ENCODE data around the gene SNRK. TPM values are rescaled to one million over a fixed set of nuclear protein-coding genes. Genes with fewer than 3 reads are reported as not detected.

Gene SNRK
- total RNA-seq, 1 experiment from 2014 or later, result 11.8 TPM

GRCh38 chr3:43298292-43298691 is 12.0 kb downstream of the SNRK start:
- Mint-ChIP-seq H3K36me3 (peaks cover 4% of the 10 kb centered on the region; the same call in 1 of the 2 replicates), H3K27me3 (ENCODE audit: low read depth) (no peaks in the 10 kb centered on the region), H3K4me1 (peaks cover 6% of the 10 kb centered on the region; the same call in 1 of the 2 replicates), H3K4me3 (no peak overlapping the region), H3K27ac (no peak overlapping the region), H3K9me3 (no peaks in the 10 kb centered on the region)
- ChIA-PET POLR2A (no interaction called here), CTCF (interaction anchor here (1.9 kb wide), 1 partner anchor 80 kb away, joined by 5 read pairs; no protein-coding TSS in a partner anchor)
- TF ChIP-seq ERG (CRISPR knock-in tag; IDR thresholded peaks at IDR 0.05), result no peak
- no peak for TF ChIP-seq NFATC4 (CRISPR knock-in tag; IDR thresholded peaks at IDR 0.05)
- TF ChIP-seq TCF7 (CRISPR knock-in tag; IDR thresholded peaks at IDR 0.05; ENCODE audit: low read depth), result no peak
- no peak for TF ChIP-seq CTCF (IDR thresholded peaks at IDR 0.05)
- no peak for TF ChIP-seq ELF4 (CRISPR knock-in tag; IDR thresholded peaks at IDR 0.05; ENCODE audit: low read depth)
- no peak for TF ChIP-seq ZNF423 (CRISPR knock-in tag; IDR thresholded peaks at IDR 0.05)
- TF ChIP-seq, protein P1, sequence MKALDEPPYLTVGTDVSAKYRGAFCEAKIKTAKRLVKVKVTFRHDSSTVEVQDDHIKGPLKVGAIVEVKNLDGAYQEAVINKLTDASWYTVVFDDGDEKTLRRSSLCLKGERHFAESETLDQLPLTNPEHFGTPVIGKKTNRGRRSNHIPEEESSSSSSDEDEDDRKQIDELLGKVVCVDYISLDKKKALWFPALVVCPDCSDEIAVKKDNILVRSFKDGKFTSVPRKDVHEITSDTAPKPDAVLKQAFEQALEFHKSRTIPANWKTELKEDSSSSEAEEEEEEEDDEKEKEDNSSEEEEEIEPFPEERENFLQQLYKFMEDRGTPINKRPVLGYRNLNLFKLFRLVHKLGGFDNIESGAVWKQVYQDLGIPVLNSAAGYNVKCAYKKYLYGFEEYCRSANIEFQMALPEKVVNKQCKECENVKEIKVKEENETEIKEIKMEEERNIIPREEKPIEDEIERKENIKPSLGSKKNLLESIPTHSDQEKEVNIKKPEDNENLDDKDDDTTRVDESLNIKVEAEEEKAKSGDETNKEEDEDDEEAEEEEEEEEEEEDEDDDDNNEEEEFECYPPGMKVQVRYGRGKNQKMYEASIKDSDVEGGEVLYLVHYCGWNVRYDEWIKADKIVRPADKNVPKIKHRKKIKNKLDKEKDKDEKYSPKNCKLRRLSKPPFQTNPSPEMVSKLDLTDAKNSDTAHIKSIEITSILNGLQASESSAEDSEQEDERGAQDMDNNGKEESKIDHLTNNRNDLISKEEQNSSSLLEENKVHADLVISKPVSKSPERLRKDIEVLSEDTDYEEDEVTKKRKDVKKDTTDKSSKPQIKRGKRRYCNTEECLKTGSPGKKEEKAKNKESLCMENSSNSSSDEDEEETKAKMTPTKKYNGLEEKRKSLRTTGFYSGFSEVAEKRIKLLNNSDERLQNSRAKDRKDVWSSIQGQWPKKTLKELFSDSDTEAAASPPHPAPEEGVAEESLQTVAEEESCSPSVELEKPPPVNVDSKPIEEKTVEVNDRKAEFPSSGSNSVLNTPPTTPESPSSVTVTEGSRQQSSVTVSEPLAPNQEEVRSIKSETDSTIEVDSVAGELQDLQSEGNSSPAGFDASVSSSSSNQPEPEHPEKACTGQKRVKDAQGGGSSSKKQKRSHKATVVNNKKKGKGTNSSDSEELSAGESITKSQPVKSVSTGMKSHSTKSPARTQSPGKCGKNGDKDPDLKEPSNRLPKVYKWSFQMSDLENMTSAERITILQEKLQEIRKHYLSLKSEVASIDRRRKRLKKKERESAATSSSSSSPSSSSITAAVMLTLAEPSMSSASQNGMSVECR (CRISPR knock-in tag; IDR thresholded peaks at IDR 0.05; ENCODE audit: borderline replicate concordance), result no peak
- ATAC-seq (no peak), DNase-seq (ENCODE audit: low spot score) (no peak)

- no peak overlapping the region for H3K4me3 Mint-ChIP-seq
- H3K36me3 Mint-ChIP-seq, result peaks cover 8% of the 10 kb centered on the region; the same call in 1 of the 2 replicates
- ChIA-PET CTCF (interaction anchor here (1.9 kb wide), 1 partner anchor 79 kb away, joined by 5 read pairs; no protein-coding TSS in a partner anchor), POLR2A (no interaction called here)
- H3K9me3 Mint-ChIP-seq, result no peaks in the 10 kb centered on the region
- ATAC-seq (no peak), DNase-seq (ENCODE audit: low spot score) (no peak)
- H3K27me3 Mint-ChIP-seq (ENCODE audit: low read depth), result no peaks in the 10 kb centered on the region
- H3K4me1 Mint-ChIP-seq, result peaks cover 6% of the 10 kb centered on the region; the same call in 1 of the 2 replicates
- H3K27ac Mint-ChIP-seq, result no peak overlapping the region
- no peak for TF ChIP-seq ZBTB21 (CRISPR knock-in tag; IDR thresholded peaks at IDR 0.05; ENCODE audit: borderline replicate concordance)
- TF ChIP-seq EMX1 (CRISPR knock-in tag; IDR thresholded peaks at IDR 0.05), result no peak
- TF ChIP-seq ZSCAN18 (CRISPR knock-in tag; IDR thresholded peaks at IDR 0.05), result no peak
- no peak for TF ChIP-seq ZNF263 (CRISPR knock-in tag; IDR thresholded peaks at IDR 0.05; ENCODE audit: low read depth)
- TF ChIP-seq, protein P2, sequence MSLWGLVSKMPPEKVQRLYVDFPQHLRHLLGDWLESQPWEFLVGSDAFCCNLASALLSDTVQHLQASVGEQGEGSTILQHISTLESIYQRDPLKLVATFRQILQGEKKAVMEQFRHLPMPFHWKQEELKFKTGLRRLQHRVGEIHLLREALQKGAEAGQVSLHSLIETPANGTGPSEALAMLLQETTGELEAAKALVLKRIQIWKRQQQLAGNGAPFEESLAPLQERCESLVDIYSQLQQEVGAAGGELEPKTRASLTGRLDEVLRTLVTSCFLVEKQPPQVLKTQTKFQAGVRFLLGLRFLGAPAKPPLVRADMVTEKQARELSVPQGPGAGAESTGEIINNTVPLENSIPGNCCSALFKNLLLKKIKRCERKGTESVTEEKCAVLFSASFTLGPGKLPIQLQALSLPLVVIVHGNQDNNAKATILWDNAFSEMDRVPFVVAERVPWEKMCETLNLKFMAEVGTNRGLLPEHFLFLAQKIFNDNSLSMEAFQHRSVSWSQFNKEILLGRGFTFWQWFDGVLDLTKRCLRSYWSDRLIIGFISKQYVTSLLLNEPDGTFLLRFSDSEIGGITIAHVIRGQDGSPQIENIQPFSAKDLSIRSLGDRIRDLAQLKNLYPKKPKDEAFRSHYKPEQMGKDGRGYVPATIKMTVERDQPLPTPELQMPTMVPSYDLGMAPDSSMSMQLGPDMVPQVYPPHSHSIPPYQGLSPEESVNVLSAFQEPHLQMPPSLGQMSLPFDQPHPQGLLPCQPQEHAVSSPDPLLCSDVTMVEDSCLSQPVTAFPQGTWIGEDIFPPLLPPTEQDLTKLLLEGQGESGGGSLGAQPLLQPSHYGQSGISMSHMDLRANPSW (CRISPR knock-in tag; conservative IDR thresholded peaks at IDR 0.05; ENCODE audit: low read depth), result no peak
- TF ChIP-seq NFATC4 (CRISPR knock-in tag; IDR thresholded peaks at IDR 0.05), result no peak
- no peak for TF ChIP-seq AR (CRISPR knock-in tag; IDR thresholded peaks at IDR 0.05)
- TF ChIP-seq CREB1 (CRISPR knock-in tag; IDR thresholded peaks at IDR 0.05), result no peak
- no peak for TF ChIP-seq ZNF671 (CRISPR knock-in tag; IDR thresholded peaks at IDR 0.05)
- TF ChIP-seq, protein P3, sequence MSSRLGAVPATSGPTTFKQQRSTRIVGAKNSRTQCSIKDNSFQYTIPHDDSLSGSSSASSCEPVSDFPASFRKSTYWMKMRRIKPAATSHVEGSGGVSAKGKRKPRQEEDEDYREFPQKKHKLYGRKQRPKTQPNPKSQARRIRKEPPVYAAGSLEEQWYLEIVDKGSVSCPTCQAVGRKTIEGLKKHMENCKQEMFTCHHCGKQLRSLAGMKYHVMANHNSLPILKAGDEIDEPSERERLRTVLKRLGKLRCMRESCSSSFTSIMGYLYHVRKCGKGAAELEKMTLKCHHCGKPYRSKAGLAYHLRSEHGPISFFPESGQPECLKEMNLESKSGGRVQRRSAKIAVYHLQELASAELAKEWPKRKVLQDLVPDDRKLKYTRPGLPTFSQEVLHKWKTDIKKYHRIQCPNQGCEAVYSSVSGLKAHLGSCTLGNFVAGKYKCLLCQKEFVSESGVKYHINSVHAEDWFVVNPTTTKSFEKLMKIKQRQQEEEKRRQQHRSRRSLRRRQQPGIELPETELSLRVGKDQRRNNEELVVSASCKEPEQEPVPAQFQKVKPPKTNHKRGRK (CRISPR knock-in tag; IDR thresholded peaks at IDR 0.05; ENCODE audit: borderline replicate concordance), result no peak
- TF ChIP-seq NR1H2 (CRISPR knock-in tag; IDR thresholded peaks at IDR 0.05), result no peak
- no peak for TF ChIP-seq MXD4 (CRISPR knock-in tag; IDR thresholded peaks at IDR 0.05; ENCODE audit: borderline replicate concordance)
Measured at GRCh38 chr3:43298761-43299160, 12.4 kb downstream of the SNRK start.

All from WTC11 (cell line).